ENCODE results near the gene CBR4. TPM values are rescaled to one million over a fixed set of nuclear protein-coding genes. Genes with fewer than 3 reads are reported as not detected.

CBR4 gene
- total RNA-seq, 2 experiments from 2014 or later, result 21.9 to 40.9 TPM

- Histone ChIP-seq H3K9me3 (ENCODE audit: low read length) (no peaks in the 10 kb centered on the region), H3K27ac (ENCODE audit: low read depth, low read length, poor library complexity, severe bottlenecking) (no peak overlapping the region), H3K4me1 (ENCODE audit: insufficient read depth, low read length, poor library complexity, severe bottlenecking) (no peaks in the 10 kb centered on the region), H4K20me1 (ENCODE audit: insufficient read depth, low read length) (no peaks in the 10 kb centered on the region; the same call in 1 of the 2 replicates), H2AFZ (ENCODE audit: low read length) (no peak overlapping the region), H3K79me2 (ENCODE audit: insufficient read depth, low read depth, low read length) (no peaks in the 10 kb centered on the region), H3K9me2 (ENCODE audit: insufficient read depth, low read length) (no peaks in the 10 kb centered on the region), H3K36me3 (ENCODE audit: insufficient read depth, low read length) (peaks cover 91% of the 10 kb centered on the region), H3K4me3 (ENCODE audit: low read depth, low read length, poor library complexity, severe bottlenecking) (no peak overlapping the region), H3K4me2 (ENCODE audit: low read length) (no peak overlapping the region)
- intact Hi-C loops (cut with micrococcal nuclease; ENCODE audit: unreplicated experiment), result no loop called here
- ChIA-PET CTCF (ENCODE audit: unreplicated experiment) (interaction anchor here (1.0 to 1.4 kb wide), 2 partner anchors 8 to 10 kb away, joined by 3 to 7 read pairs; partner anchors contain the start of gene CBR4), POLR2A (interaction anchor here (0.9 to 2.7 kb wide), 4 partner anchors 8 to 266 kb away, joined by 3 to 27 read pairs (median 3); partner anchors contain the start of gene CBR4)
- no peak for DNase-seq (ENCODE audit: low spot score)
- TF ChIP-seq CTCF (conservative IDR thresholded peaks at IDR 0.05; ENCODE audit: low read length) (no peak), EZH2phosphoT487 (IDR thresholded peaks at IDR 0.05; ENCODE audit: borderline replicate concordance, low read depth, low read length) (no peak)
- BruUV-seq (replicated peaks), result no TSS peak
Measured at GRCh38 chr4:169000315-169000714, 9.7 kb downstream of the CBR4 start.

GRCh38 chr4:168999809-169000208 is 10.2 kb downstream of the CBR4 start:
- intact Hi-C loops (cut with micrococcal nuclease; ENCODE audit: unreplicated experiment), result no loop called here
- BruUV-seq (replicated peaks), result TSS peak; percentile 7
- no peaks in the 10 kb centered on the region for H3K79me2 ChIP-seq (ENCODE audit: insufficient read depth, low read depth, low read length)

More at GRCh38 chr4:168999809-169000208, 10.2 kb downstream of the CBR4 start:
- POLR2A ChIA-PET, result interaction anchor here (0.6 to 2.7 kb wide), 6 partner anchors 9 to 265 kb away, joined by 3 to 27 read pairs (median 3); partner anchors contain the start of gene CBR4
- H2AFZ ChIP-seq (ENCODE audit: low read length), result no peak overlapping the region
- TF ChIP-seq EZH2phosphoT487 (IDR thresholded peaks at IDR 0.05; ENCODE audit: borderline replicate concordance, low read depth, low read length), result no peak
- TF ChIP-seq CTCF (conservative IDR thresholded peaks at IDR 0.05; ENCODE audit: low read length), result no peak
- H3K4me2 ChIP-seq (ENCODE audit: low read length), result no peak overlapping the region
- no peak overlapping the region for H3K4me3 ChIP-seq (ENCODE audit: low read depth, low read length, poor library complexity, severe bottlenecking)
- peaks cover 91% of the 10 kb centered on the region for H3K36me3 ChIP-seq (ENCODE audit: insufficient read depth, low read length)
- no peak for DNase-seq (ENCODE audit: low spot score)
- H3K9me3 ChIP-seq (ENCODE audit: low read length), result no peaks in the 10 kb centered on the region
- H3K9me2 ChIP-seq (ENCODE audit: insufficient read depth, low read length), result no peaks in the 10 kb centered on the region
- H3K4me1 ChIP-seq (ENCODE audit: insufficient read depth, low read length, poor library complexity, severe bottlenecking), result no peaks in the 10 kb centered on the region
- CTCF ChIA-PET (ENCODE audit: unreplicated experiment), result interaction anchor here (1.4 kb wide), 1 partner anchor 9 kb away, joined by 3 read pairs; no protein-coding TSS in a partner anchor
- H3K27ac ChIP-seq (ENCODE audit: low read depth, low read length, poor library complexity, severe bottlenecking), result no peak overlapping the region
- no peaks in the 10 kb centered on the region; the same call in 1 of the 2 replicates for H4K20me1 ChIP-seq (ENCODE audit: insufficient read depth, low read length)
